ENCODE measurements around the gene SNIP1.
"Not testable (repeated sequence)": the region's sequence is repeated elsewhere in the genome, so short reads cannot be mapped to it uniquely, and the experiment has no call there.

The SNIP1 gene

GRCh38 chr1:37553927-37554808 is at the start of gene SNIP1:
TSS of gene SNIP1 (minus strand) at chr1:37554293. CDS start at chr1:37554229, 64 bp downstream.
- peak; percentile 92 for DNase-seq

DNA sequence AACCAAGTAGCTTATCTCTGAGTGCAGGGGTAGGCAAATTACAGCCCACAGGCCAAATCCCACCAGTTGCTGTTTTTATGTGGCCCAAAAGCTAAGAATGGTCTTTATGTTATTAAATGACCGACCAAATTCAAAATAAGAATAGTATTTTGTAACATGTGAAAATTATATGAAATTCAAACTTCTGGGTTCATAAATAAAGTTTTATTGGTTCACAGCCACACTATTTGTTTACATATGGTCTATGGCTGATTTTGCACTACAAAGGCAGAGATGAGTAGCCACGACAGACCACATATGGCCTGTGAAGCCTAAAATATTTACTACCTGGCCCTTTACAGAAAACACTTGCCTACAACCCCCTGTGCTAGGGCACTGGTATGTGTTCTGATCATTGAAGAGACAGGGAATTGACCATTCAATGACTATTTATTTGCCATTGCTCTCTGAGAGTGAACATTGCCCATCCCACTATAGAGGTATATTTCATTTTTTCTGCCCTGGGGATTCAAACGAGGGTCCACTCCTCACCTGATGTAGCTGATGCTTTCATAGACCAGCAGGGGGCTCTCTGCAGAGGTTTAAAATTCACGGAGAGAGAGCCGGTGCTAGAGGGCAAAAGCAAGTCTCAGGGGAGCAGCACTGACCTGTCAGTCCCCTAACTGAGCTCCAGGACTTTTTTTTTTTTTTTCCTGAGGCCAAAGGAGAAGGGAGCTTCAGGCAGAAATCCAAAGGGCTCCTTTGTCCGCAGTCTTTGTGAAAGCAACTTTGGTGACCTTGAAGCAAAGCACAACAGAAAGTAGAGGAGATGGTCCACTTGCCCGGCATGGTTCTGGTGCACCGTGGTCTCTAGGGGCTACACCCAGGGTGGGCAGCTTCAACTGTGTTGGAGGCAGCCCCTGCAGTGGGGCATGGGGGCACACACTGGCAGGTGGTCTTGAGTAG is 48.9 kb upstream of the SNIP1 start:
- peak; percentile 34 for DNase-seq

- DNase-seq = no peak
Observed at GRCh38 chr1:37601441-37601840, 47.3 kb upstream of the SNIP1 start.

DNA sequence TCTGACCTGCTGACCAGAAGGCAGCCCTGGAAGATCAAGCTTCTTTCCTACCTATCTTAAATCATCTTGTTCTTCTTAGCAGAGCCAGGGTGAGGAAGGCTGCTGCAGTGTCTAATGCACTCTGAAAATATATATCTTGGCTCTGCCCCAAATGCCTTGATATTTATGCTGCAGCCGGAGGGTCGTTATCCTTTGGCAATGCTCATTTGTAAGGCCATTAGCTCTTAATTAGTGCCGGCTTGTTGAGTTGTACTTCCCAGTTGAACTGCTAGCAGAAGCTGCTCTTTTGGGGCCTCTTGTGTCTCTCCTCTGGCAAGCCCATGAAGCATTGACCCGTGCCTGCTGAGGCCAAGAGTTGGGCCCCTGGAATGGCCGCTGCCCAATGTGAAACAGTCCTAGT is 45.8 kb upstream of the SNIP1 start:
- no peak for DNase-seq

DNA sequence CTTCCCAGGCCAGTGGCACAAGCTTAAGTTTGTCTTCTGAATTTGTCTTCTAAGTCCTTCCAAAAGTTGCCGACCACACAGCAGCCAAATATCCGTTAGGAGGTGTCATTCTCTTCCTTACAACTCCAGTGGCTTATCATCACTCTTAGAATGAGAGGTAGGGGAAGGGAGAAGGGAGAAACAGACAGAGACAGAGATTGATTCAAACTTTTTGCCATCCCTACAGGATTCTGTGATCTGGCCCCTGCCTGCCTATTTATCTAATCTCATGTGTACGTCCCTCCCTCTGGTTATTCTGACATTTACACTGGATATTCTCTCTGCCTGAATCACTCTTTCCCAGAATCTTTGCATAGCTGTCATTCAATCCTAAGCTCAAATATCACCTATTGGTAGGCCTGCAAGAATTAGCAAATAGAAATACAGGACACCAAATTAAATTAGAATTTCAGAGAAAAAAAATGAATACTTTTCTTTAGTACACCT is 42.1 kb upstream of the SNIP1 start:
- no peak for DNase-seq

DNA sequence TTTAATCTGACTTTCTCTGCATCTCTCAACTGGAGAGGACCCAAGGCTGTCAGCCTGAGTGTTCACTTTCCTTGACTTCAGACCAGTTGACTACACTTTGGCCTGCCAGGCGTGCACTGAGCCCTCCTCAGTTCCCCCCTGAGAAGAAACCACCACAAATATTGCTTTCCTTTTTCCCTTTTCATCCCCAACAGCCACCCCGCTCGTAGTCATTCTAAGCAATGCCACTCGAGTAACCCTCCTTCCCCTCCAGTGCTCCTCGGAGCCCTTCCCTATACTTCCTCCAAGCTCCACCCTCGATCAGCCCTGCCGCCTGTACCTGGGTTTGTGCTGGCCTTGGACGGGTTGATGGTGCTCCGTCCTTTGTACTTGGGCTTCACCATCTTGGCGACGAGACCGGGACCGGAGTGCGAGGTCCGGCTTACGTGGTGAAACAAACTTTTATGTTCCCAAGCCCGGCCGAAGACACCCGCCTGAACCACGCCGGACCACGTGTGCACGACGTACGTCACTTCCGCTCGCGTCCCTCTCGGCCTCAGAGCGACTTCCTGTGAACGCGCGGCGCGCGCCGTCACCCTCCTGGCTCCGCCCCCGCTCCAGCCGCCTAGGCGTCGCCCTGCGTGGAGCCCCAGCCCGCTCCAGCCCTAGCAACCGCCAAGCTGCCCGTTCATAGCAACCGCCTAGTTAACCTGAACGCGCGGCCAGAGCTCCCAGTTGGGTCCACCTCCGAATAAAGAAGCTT is 41.5 kb upstream of the SNIP1 start, which contains the start of gene GNL2:
Gene GNL2 (minus strand): TSS at position 498 of the 742 bp plus-strand sequence. CDS start 115 bp downstream, at position 383.
- peak; percentile 97 for DNase-seq

DNA sequence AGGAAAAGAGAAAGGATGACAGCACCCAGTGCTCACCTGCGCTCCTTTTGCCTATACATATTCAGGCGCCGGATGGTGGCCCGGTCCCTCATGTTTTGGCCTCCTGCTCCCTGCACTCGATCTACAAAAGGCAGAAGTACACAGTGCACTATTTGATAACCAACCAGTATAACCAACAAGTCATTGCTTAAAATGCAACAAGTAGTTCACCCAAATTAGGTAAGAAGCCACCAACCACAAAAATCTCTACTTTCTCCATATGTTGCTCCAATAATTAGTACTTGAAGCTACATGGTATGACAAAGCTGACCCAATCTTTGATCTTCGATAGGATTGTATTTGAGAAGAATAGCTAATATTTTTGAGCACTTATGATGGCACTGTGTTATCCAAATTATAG is 39.6 kb upstream of the SNIP1 start:
- DNase-seq = no peak

DNA sequence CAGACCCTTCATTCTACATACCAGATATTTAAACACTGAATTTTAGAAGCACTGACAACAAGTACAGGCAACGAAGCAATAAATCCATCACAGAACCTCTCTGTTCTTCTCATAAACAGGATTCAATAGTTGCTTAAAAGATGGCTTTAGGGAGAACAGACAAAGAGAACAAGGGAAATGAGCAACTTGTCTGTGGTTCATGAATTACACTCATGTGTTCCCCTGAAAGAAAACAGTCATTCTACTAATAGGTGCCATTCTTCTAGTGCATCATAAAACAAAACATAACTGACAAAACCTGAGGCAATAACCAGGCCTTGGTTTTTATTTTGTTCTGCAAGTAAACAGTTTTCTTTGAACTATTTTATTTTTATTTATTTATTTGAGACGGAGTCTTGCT is 34.8 kb upstream of the SNIP1 start:
- no peak for DNase-seq

- DNase-seq = not testable (repeated sequence)
Observed at GRCh38 chr1:37584544-37584943, 30.5 kb upstream of the SNIP1 start.

DNA sequence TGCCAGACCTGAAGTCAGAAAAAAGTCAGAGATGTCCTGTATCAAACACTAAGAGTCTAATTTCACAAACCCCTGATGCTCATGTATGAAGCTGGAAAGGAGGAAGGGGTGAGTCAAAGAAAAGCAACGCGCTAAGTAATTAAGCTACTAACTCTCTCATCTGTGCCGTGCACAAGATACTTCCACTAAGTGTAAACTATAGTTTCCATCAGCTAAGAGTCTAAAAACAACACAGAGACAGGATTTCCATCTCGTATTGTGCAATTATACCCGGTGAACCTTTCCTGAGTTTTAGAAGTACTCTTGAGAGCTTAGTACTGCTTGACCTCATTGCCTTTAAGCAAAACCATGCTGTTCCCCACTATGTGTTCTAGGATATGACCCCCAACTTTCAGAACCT is 21.6 kb upstream of the SNIP1 start:
- DNase-seq = no peak

GRCh38 chr1:37574834-37575480 is 20.9 kb upstream of the SNIP1 start:
- DNase-seq = no peak

- no peak for DNase-seq
Observed at GRCh38 chr1:37570528-37571334, 16.6 kb upstream of the SNIP1 start.

GRCh38 chr1:37567023-37567422 is 12.9 kb upstream of the SNIP1 start:
- no peak for DNase-seq

DNA sequence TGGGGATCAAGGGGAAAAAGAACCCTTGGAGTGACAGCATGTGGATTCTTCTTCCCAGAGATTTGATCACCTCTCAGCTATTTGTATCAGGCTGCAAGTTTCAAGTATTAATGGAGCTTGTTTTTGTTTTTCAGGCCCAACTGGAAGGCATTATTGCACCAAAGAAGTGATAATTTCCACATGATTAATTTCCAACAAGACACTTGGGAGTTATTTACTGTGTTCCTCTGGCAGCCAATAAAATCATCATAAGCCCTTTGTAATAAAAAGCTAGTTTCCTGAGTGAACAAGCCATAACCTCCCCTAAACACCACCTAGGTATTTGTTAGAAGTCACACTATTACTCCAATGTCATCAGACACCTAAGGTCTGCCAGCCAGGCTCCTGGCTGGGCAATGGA is 10.8 kb upstream of the SNIP1 start:
- no peak for DNase-seq

GRCh38 chr1:37562984-37563383 is 8.9 kb upstream of the SNIP1 start:
- no peak for DNase-seq

GRCh38 chr1:37561133-37562132 is 7.3 kb upstream of the SNIP1 start:
- DNase-seq = peak; percentile 25

DNA sequence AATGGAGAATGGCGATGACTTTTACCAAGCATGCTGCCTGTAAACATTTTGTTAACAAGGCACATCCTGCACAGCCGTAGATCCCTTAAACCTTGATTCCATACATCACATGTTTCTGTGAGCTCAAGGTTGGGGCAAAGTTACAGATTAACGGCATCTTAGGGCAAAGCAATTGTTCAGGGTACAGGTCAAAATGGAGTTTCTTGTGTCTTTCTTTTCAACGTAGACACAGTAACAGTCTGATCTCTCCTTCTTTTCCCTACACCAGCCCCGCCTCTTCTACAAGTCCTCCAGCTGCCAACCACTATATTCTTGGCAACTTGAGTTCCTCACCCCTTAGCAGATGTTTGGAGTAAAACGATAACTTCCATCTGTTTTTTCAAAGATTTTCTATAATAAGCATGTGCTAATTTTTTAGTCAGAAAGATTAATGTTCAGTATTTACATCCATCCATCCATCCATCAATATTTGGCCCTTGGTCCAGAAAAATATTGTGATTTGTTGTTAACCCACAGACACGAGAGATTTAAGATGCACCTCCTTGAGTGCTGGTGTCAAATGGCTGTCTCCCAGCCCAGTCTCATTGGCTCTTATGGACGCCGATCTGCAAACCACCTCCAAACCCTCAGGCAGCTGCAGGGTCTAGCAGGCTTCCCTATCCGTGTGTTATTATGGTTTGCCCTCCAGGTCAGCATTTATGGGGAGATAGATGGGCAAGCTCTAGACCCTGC is 6.5 kb upstream of the SNIP1 start:
- DNase-seq = no peak

- not testable (repeated sequence) for DNase-seq
Observed at GRCh38 chr1:37559957-37560379, 5.9 kb upstream of the SNIP1 start.

DNA sequence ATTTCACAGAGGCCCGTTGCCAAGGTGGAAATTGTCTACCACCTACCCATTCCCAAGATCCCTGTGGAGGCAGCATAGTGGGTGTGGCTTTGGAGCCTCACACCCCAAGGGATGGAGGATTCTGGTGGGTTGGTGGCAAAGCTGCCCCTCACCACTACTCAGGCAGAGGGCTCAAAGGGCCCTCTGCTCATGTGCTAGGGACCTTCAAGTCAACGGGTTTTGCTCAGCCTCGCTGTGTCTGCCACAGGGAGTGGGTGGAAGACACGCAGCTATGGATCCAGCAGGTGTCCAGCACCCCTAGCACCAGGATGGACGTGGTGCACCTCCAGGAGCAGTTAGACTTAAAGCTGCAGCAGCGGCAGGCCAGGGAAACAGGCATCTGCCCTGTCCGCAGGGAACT is 5.0 kb upstream of the SNIP1 start:
- DNase-seq = no peak

Data from stimulated activated CD4-positive, alpha-beta T cell treated with anti-CD3 and anti-CD28 coated beads, Interleukin-1b, Interleukin-23, amount 100 ng/mL, for 48 hours (primary cell).